ENCODE data around the gene METTL2B.
"Not testable (repeated sequence)": the region's sequence is repeated elsewhere in the genome, so short reads cannot be mapped to it uniquely, and the experiment has no call there.

Gene METTL2B

DNA sequence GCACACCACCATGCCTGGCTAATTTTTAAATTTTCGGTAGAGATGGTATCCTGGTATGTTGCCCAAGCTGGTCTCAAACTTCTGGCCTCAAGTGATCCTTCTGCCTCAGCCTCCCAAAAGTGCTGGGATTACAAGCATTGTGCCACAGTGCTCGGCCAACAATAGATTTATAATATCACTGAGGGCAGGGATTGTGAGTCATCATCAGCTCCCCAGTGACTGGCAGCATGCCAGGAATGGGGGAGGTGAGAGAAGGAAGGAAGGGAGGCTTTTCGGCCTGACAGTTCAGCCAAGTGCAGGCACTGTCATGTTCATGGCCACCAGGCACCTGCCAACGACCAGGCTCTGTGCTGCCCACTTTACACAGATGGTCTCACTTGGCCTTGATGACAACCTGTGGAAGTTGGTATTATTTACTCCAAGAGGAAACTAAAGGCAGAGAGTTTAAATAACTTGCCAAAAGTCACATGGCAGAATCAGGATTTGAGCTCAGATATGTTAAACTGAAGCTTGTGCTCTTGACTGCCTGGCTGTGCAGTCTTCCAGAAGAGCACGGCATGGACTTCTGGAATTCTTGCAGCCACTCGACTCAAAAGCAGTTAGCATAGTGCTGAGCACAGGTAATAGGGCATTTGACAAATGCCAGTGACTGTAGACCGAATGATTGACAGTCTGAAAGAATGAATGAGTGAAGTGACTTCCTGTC is 46.8 kb downstream of the METTL2B start:
- H3K4me1 ChIP-seq (ENCODE audit: insufficient read depth, low read length), result peaks cover 14% of the 10 kb centered on the region
- H2AFZ ChIP-seq (ENCODE audit: low read depth, low read length); H3K27me3 ChIP-seq (ENCODE audit: insufficient read depth, low read length); H3K36me3 ChIP-seq (ENCODE audit: insufficient read depth, low read length); H3K9me3 ChIP-seq (ENCODE audit: low read length); H3K4me3 ChIP-seq (ENCODE audit: low read length): not testable (repeated sequence)

DNA sequence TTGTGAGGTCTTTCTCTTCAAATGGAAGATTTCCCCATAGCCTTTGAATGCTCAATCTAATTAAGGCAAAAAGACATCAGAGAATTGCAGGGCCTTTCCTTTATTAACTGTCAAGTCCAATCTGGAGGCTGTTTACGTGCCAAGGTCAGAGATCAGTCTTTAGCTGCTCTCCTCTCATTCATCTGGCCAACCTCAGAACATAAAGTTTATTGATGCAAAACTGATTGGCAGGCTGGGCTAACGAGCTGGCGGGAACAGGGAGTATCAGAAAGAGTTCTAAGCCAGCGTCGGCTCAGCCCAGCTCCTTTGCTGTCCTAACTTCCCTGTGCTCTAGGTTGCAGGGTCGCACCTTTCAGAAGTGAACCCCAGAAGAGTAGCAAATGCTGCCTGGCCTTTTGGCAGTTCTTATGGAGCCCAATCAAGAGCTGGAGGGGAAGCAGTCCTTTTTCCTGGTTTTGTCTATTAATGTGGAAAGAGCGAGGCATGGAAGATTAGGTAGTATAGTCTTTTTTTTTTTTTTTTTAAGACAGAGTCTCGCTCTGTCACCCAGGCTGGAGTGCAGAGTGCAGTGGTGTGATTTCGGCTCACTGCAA is 47.5 kb downstream of the METTL2B start:
- peaks cover 14% of the 10 kb centered on the region for H3K4me1 ChIP-seq (ENCODE audit: insufficient read depth, low read length)
- not testable (repeated sequence) for H3K36me3 ChIP-seq (ENCODE audit: insufficient read depth, low read length); H3K9me3 ChIP-seq (ENCODE audit: low read length); H3K4me3 ChIP-seq (ENCODE audit: low read length); H3K27me3 ChIP-seq (ENCODE audit: insufficient read depth, low read length); H2AFZ ChIP-seq (ENCODE audit: low read depth, low read length)

DNA sequence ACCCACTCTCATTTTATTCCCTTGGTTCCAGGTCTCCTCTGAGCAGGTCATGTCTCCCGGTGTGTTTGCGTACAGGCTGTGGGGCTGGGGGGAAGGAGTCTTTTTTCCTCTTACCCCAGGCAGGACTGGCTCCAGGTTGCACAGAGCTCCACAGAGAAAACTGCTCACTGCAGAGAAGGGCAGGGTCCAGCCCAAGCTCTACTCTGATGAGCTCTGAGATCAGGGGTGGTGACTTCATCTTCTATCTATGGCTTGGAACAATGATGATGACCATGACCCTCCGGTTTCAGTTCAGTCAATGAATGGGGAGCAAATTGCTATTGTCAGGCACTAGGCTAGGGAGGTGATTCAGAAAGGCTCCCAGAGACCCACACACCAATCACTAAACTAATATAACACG is 49.0 kb downstream of the METTL2B start:
- H3K9me3 ChIP-seq (ENCODE audit: low read length); H2AFZ ChIP-seq (ENCODE audit: low read depth, low read length); H3K36me3 ChIP-seq (ENCODE audit: insufficient read depth, low read length); H3K4me3 ChIP-seq (ENCODE audit: low read length); H3K27me3 ChIP-seq (ENCODE audit: insufficient read depth, low read length): not testable (repeated sequence)
- H3K4me1 ChIP-seq (ENCODE audit: insufficient read depth, low read length), result peaks cover 14% of the 10 kb centered on the region

DNA sequence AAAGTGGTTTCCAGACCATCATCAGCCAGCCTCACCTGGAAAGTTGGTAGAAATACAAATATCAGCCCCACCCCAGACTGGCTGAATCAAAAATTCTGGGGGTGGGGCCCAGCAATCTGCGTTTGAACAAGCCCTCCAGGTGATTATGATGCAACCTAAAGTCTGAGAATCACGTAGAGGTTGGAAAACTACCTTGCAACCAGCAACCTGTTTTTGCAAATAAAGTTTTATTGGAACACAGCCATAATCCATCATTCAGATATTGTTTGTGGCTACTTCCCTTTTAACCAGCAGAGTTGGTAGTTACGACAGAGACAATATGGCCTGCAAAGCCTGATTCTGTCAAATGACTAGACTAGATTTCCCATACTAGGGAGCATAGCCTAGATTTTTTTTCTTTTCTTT is 49.5 kb downstream of the METTL2B start:
- not testable (repeated sequence) for H3K4me3 ChIP-seq (ENCODE audit: low read length); H3K27me3 ChIP-seq (ENCODE audit: insufficient read depth, low read length); H3K9me3 ChIP-seq (ENCODE audit: low read length); H3K36me3 ChIP-seq (ENCODE audit: insufficient read depth, low read length); H2AFZ ChIP-seq (ENCODE audit: low read depth, low read length)
- H3K4me1 ChIP-seq (ENCODE audit: insufficient read depth, low read length), result peaks cover 14% of the 10 kb centered on the region

DNA sequence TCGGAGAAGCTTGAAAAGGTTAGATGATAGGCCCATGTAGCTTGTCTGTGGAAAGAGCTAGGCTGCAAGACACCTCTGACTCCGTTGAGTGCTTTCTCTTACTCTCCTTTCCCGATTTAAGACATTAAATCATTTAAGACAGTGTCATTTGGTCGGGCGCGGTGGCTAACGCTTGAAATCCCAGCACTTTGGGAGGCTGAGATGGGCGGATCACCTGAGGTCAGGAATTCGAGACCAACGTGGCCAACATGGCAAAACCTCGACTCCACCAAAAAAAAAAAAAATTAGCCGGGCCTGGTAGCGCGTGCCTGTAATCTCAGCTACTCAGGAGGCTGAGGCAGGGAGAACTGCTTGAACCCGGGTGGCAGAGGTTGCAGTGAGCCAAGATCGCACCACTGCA is 52.6 kb downstream of the METTL2B start:
- not testable (repeated sequence) for H3K27me3 ChIP-seq (ENCODE audit: insufficient read depth, low read length); H3K36me3 ChIP-seq (ENCODE audit: insufficient read depth, low read length); H3K4me1 ChIP-seq (ENCODE audit: insufficient read depth, low read length); H3K4me3 ChIP-seq (ENCODE audit: low read length); H3K9me3 ChIP-seq (ENCODE audit: low read length); H2AFZ ChIP-seq (ENCODE audit: low read depth, low read length)

DNA sequence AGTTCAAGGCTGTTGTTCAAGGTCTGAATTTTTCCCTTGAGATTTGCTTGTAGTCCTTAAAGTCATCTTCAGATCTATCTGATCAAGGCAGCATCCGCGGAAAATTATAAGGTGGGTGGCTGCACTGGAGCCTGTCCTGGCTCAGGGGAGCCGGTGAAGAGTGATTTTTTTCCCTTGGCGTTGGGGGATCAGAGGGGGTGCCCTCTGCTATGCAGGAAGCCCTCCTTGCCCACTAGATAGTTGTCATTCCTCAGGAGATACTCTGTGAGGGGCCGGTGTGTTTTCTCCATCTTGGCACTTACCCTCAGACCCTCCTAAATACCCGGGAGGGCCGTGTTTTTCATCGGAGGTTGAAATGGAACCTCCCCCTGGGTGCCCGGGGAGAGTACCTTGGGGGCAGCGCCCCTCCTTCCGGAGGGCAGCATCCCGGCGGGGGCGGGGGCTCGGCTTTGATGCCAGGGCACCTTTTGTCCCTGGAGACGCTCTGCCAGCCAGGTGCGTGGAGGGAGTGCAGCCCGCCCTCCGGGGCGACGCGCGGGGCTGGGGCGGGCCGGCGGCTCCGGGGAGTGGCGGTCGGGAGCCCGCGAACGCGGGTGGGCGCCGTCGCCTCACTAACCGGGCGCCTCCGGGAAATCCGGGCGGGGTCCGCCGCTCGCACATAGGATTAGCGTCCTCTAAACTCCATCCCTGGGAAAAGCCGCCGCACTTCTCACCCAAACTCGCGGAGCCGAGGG is 53.7 kb downstream of the METTL2B start:
- not testable (repeated sequence) for H3K4me1 ChIP-seq (ENCODE audit: insufficient read depth, low read length); H3K36me3 ChIP-seq (ENCODE audit: insufficient read depth, low read length); H3K27me3 ChIP-seq (ENCODE audit: insufficient read depth, low read length); H2AFZ ChIP-seq (ENCODE audit: low read depth, low read length); H3K9me3 ChIP-seq (ENCODE audit: low read length)
- peak overlapping the region; percentile 72 for H3K4me3 ChIP-seq (ENCODE audit: low read length)

DNA sequence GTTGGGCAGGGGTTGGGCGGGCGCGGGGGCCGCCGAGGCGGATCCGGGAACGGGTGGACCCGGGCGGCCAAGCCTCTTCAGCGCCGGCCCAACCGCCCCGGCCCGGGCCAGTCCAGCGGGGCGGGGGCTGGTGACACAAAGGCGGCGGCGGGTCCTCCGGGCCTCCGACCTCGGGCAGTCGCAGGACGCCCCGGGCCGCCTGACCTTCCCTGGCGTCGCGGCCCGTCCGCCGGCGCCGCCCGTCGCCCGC is 54.2 kb downstream of the METTL2B start:
- Histone ChIP-seq H3K36me3 (ENCODE audit: insufficient read depth, low read length) (peaks cover 10% of the 10 kb centered on the region), H3K27me3 (ENCODE audit: insufficient read depth, low read length) (no peaks in the 10 kb centered on the region), H3K4me3 (ENCODE audit: low read length) (peak overlapping the region; percentile 72), H3K9me3 (ENCODE audit: low read length) (no peaks in the 10 kb centered on the region), H3K4me1 (ENCODE audit: insufficient read depth, low read length) (peaks cover 5% of the 10 kb centered on the region), H2AFZ (ENCODE audit: low read depth, low read length) (no peak overlapping the region)

DNA sequence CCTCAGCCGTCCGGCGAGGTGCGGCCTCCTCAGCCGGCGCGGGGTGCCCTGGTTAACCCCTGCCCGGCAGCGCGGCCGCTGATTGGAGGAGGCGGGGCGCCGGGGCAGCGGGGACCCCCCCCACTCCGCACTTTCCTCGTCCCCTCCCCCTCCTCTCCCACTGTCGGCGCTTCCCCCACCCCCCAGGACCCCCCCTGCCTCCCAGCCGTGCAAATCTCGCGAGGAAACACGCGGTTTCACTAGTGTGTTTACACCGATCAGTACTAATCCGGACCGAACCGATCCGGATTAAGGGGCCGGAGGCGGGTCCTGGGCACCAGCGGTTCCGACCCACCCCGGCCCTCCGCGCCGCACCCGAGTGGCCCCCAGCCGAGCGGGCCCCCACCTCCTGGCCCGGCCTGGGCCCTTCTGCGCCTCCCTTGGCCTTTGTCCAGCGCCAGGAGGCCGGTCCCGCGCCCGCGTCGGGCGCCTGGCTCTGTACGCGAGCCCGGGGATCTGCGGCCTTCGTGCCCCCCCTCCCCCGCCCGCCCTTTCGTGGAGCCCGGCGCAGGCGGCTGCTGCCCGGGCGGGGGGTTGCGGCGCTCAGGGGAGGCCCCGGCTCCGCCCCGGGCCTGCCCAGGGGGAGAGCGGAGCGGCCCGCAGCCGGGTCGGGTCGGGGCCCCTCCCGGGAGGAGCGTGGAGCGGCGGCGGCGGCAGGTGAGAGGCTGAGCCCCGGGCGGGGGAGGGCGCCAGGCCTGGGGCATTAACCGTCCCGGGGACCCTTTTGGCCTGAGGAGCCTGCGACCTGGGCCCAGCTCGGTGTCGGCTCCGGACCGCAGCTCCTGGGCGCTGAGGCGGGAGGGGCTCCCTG is 54.8 kb downstream of the METTL2B start:
- H3K9me3 ChIP-seq (ENCODE audit: low read length); H3K27me3 ChIP-seq (ENCODE audit: insufficient read depth, low read length); H3K4me1 ChIP-seq (ENCODE audit: insufficient read depth, low read length): not testable (repeated sequence)
- Histone ChIP-seq H3K36me3 (ENCODE audit: insufficient read depth, low read length) (peaks cover 12% of the 10 kb centered on the region), H3K4me3 (ENCODE audit: low read length) (peak overlapping the region; percentile 72), H2AFZ (ENCODE audit: low read depth, low read length) (peak overlapping the region; percentile 46)

DNA sequence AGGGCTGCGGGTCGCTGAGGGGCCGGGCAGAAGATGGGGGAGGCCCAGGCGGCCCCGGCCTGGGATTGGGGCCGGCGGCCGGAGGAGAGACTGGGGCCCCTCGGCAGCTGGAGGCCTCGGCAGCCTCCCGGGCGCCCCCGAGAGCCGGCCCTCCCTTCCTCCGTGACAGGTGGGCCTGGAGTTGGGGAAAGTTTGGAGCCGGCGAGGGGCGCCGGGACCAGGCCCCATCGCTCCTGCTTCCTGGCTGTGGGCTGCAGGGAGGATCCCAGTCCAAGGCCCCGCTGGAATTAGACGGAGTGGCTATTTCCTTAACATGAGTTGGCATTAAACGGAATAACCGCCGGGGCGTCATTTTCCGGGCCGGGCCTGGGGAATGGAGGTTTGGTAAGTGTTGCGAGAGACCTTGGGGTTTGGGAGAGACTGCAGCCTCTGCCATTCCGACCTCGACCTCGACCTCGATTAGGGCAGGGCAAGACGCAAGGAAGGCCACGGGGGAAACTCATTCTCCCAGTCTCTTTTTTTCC is 55.5 kb downstream of the METTL2B start:
- Histone ChIP-seq H2AFZ (ENCODE audit: low read depth, low read length) (peak overlapping the region; percentile 46), H3K36me3 (ENCODE audit: insufficient read depth, low read length) (peaks cover 12% of the 10 kb centered on the region), H3K4me3 (ENCODE audit: low read length) (peak overlapping the region; percentile 72)
- not testable (repeated sequence) for H3K27me3 ChIP-seq (ENCODE audit: insufficient read depth, low read length); H3K4me1 ChIP-seq (ENCODE audit: insufficient read depth, low read length); H3K9me3 ChIP-seq (ENCODE audit: low read length)

DNA sequence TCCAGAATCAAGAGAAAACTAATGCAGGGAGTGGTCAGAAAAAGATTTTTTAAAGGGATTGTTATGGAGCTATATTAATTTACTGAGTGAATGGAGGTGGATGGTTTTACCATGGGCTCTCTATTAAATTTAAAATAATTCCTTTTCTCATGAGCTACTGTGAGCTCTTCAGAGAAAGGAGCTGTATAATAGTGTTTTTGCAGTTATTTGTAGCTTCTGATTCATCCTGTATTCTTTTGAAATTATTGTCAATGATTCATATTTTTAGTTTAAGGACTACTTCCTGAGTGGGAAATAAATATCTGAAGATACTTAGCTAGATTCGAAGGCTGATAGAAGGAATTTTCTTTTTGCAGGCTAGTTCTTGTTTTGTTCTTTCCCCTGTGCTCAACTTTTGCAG is 56.4 kb downstream of the METTL2B start:
- not testable (repeated sequence) for H3K27me3 ChIP-seq (ENCODE audit: insufficient read depth, low read length); H3K4me1 ChIP-seq (ENCODE audit: insufficient read depth, low read length); H3K9me3 ChIP-seq (ENCODE audit: low read length); H2AFZ ChIP-seq (ENCODE audit: low read depth, low read length)
- H3K4me3 ChIP-seq (ENCODE audit: low read length), result peak overlapping the region; percentile 72
- H3K36me3 ChIP-seq (ENCODE audit: insufficient read depth, low read length), result peaks cover 12% of the 10 kb centered on the region

DNA sequence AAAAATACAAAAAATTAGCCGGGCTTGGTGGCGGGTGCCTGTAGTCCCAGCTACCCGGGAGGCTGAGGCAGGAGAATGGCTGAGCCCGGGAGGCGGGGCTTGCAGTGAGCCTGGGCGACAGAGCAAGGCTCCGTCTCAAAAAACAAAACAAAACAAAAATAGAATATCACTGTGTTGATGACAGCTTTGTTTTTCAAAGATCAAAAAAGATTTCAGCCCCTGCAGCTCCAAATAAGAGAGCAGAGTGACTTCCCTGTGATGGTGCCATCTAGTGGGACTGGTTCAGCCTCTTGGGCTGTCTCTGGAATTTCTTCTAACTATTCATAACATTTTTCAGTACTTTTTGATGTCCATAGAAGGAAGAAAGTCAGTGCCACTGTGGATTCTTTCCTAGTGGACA is 60.9 kb downstream of the METTL2B start:
- not testable (repeated sequence) for H3K27me3 ChIP-seq (ENCODE audit: insufficient read depth, low read length); H2AFZ ChIP-seq (ENCODE audit: low read depth, low read length); H3K4me1 ChIP-seq (ENCODE audit: insufficient read depth, low read length); H3K4me3 ChIP-seq (ENCODE audit: low read length); H3K9me3 ChIP-seq (ENCODE audit: low read length)
- H3K36me3 ChIP-seq (ENCODE audit: insufficient read depth, low read length), result peaks cover 20% of the 10 kb centered on the region

DNA sequence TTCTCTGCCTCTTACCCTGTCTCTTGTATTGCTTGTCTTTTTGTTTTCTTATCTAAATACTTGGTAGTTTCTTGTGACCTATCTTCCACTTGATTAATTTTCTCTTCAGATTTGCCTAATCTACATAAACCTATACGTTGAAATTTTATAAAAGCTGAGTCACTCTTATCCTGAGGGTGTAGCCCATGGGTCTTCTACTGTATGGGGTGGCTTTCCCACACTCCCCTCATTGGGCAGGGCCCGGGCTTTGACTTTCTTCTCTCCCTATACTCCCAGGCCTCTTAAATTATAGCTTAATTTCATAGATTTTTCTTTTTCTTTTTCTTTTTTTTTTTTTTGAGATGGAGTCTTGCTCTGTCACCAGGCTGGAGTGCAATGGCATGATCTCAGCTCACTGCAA is 66.0 kb downstream of the METTL2B start:
- H3K4me3 ChIP-seq (ENCODE audit: low read length); H2AFZ ChIP-seq (ENCODE audit: low read depth, low read length); H3K4me1 ChIP-seq (ENCODE audit: insufficient read depth, low read length); H3K9me3 ChIP-seq (ENCODE audit: low read length); H3K27me3 ChIP-seq (ENCODE audit: insufficient read depth, low read length): not testable (repeated sequence)
- H3K36me3 ChIP-seq (ENCODE audit: insufficient read depth, low read length), result peaks cover 22% of the 10 kb centered on the region

DNA sequence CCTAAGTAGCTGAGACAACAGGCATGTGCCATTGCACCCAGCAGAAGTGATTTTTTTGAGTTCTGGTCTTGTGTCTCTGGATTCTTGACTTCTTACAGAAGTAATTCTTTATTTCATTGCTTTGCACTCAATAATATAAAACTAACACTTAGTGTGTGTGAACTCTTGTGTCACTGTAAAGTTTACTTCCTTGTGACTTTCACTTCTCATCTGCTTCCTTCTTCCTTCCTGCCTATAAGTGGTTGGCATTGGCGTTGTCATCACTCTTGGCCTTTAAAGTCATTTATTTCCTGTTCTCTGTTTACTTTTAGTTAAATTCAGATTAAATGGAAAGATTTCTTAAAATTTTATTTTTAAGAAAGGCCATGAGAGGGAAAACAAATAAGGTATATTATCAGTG is 66.8 kb downstream of the METTL2B start:
- H3K4me1 ChIP-seq (ENCODE audit: insufficient read depth, low read length); H3K27me3 ChIP-seq (ENCODE audit: insufficient read depth, low read length); H3K4me3 ChIP-seq (ENCODE audit: low read length); H3K9me3 ChIP-seq (ENCODE audit: low read length); H2AFZ ChIP-seq (ENCODE audit: low read depth, low read length): not testable (repeated sequence)
- H3K36me3 ChIP-seq (ENCODE audit: insufficient read depth, low read length), result peaks cover 23% of the 10 kb centered on the region
